HFFc6 (cell line): ENCODE data around the gene TTC21A. TPM values are rescaled to one million over a fixed set of nuclear protein-coding genes. Genes with fewer than 3 reads are reported as not detected.

Source experiments
- DNase-seq: peaks from one replicate; pipeline ENCODE4 v3.0.0-alpha.2; 2018
- H3K27ac Mint-ChIP-seq: 2 replicates; pipeline ENCODE4 v1.8.0; 2020; ENCODE audit warnings: mild to moderate bottlenecking, mixed read lengths
- H3K27me3 Mint-ChIP-seq: 2 replicates; pipeline ENCODE4 v1.8.0; 2021; ENCODE audit warnings: mild to moderate bottlenecking, moderate library complexity, mixed read lengths; ENCODE audit not compliant: insufficient read depth
- H3K36me3 Mint-ChIP-seq: 2 replicates; pipeline ENCODE4 v1.8.0; 2021; ENCODE audit warnings: low read depth, mixed read lengths
- H3K4me1 Mint-ChIP-seq: 2 replicates; pipeline ENCODE4 v1.8.0; 2020; ENCODE audit warnings: low read depth, mixed read lengths
- H3K4me3 Mint-ChIP-seq: 2 replicates; pipeline ENCODE4 v1.8.0; 2020; ENCODE audit warnings: mild to moderate bottlenecking, moderate library complexity, mixed read lengths
- H3K9me3 Mint-ChIP-seq: 2 replicates; pipeline ENCODE4 v1.8.0; 2020; ENCODE audit warnings: mild to moderate bottlenecking, mixed read lengths
- CTCF ChIP-seq: fragments of 200-600 bp; sonication (generic); IDR thresholded peaks from 2 replicates; pipeline ENCODE4 v1.5.0; 2021; ENCODE audit warnings: antibody characterized with exemption, mild to moderate bottlenecking
- total RNA-seq, 6 experiments: library from RNA; stranded (reverse); fragmentation: NEBNext Ultra II Directional; extraction: Animal tissue kit (Norgen Biotek cat#: 25700); gene quantifications; 2 replicates in 1 of 6; 3 replicates in 5 of 6; pipeline ENCODE4 v1.2.3, GENCODE V29; 2021

The TTC21A gene
- total RNA-seq, 6 experiments from 2014 or later, result 0.91 to 2.2 (median 1.8) TPM

- no peak for DNase-seq
- TF ChIP-seq CTCF, result no peak
- Mint-ChIP-seq H3K36me3 (peaks cover 19% of the 10 kb centered on the region; the same call in 1 of the 2 replicates), H3K27ac (no peak overlapping the region), H3K9me3 (no peaks in the 10 kb centered on the region), H3K4me1 (no peaks in the 10 kb centered on the region), H3K4me3 (no peak overlapping the region), H3K27me3 (no peaks in the 10 kb centered on the region)
Observed at GRCh38 chr3:39094851-39095677, 12.4 kb upstream of the TTC21A start.

- H3K9me3 Mint-ChIP-seq, result no peaks in the 10 kb centered on the region
- no peaks in the 10 kb centered on the region for H3K27me3 Mint-ChIP-seq
- no peaks in the 10 kb centered on the region for H3K4me1 Mint-ChIP-seq
- peaks cover 19% of the 10 kb centered on the region; the same call in 1 of the 2 replicates for H3K36me3 Mint-ChIP-seq
- TF ChIP-seq CTCF, result no peak
- H3K27ac Mint-ChIP-seq, result no peak overlapping the region
- H3K4me3 Mint-ChIP-seq, result no peak overlapping the region
- DNase-seq, result no peak
Observed at GRCh38 chr3:39095778-39096177, 11.7 kb upstream of the TTC21A start.

GRCh38 chr3:39096775-39097174 lies 10.7 kb upstream of the TTC21A start:
- no peaks in the 10 kb centered on the region for H3K9me3 Mint-ChIP-seq
- no peak for DNase-seq

GRCh38 chr3:39097716-39098472 lies 9.6 kb upstream of the TTC21A start:
- Mint-ChIP-seq H3K27me3 (no peaks in the 10 kb centered on the region), H3K4me3 (no peak overlapping the region), H3K9me3 (no peaks in the 10 kb centered on the region), H3K4me1 (peaks cover 6% of the 10 kb centered on the region), H3K27ac (no peak overlapping the region), H3K36me3 (peaks cover 19% of the 10 kb centered on the region; the same call in 1 of the 2 replicates)
- TF ChIP-seq CTCF, result no peak
- no peak for DNase-seq

More at GRCh38 chr3:39096775-39097174, 10.7 kb upstream of the TTC21A start:
- peaks cover 6% of the 10 kb centered on the region for H3K4me1 Mint-ChIP-seq
- peaks cover 19% of the 10 kb centered on the region; the same call in 1 of the 2 replicates for H3K36me3 Mint-ChIP-seq
- H3K4me3 Mint-ChIP-seq, result no peak overlapping the region
- no peak overlapping the region for H3K27ac Mint-ChIP-seq
- H3K27me3 Mint-ChIP-seq, result no peaks in the 10 kb centered on the region
- TF ChIP-seq CTCF, result no peak

- Mint-ChIP-seq H3K9me3 (no peaks in the 10 kb centered on the region), H3K4me3 (no peak overlapping the region), H3K27me3 (no peaks in the 10 kb centered on the region; the same call in 1 of the 2 replicates), H3K4me1 (peaks cover 6% of the 10 kb centered on the region), H3K27ac (no peak overlapping the region), H3K36me3 (peaks cover 18% of the 10 kb centered on the region; the same call in 1 of the 2 replicates)
- no peak for TF ChIP-seq CTCF
- no peak for DNase-seq
Observed at GRCh38 chr3:39098473-39099000, 8.9 kb upstream of the TTC21A start.
